COLO829 (cell line): ENCODE results near the gene ODF2.

Source experiments
- DNase-seq: peaks from one replicate; pipeline ENCODE4 v3.0.0; 2012; ENCODE audit warnings: low spot score

ODF2 gene

DNA sequence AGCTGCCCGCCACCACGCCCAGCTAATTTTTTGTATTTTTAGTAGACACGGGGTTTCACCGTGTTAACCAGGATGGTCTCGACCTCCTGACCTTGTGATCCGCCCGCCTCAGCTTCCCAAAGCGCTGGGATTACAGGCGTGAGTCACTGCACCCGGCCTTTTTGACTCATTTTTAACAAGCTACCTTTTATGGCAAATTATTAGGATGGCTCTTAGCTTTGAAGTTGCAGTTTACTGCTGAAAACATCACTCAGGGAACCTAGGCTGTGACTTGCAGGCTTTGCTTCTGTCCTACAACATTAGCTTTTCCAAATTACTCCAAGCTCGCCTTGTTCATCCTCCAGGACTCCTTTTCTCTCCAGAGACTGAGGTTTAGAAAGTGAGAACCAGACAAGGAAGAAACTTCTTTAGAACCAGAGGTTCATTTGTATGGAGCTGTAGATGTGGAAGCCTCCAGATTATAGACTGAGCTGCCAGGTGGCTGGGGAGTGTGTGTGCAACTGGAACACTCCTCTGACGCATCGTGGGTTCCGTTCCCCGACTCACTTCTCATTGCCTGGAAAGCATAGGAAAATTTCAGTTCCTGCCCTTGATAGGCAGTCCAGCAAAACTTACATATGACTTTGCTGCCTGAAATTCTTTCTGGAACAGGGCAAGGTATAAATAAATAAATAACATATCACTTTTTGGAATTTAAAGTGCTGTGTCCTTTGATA lies 72.8 kb downstream of the ODF2 start:
- no peak for DNase-seq

- no peak for DNase-seq
Measured at GRCh38 chr9:128529191-128529590, 73.4 kb downstream of the ODF2 start.

DNA sequence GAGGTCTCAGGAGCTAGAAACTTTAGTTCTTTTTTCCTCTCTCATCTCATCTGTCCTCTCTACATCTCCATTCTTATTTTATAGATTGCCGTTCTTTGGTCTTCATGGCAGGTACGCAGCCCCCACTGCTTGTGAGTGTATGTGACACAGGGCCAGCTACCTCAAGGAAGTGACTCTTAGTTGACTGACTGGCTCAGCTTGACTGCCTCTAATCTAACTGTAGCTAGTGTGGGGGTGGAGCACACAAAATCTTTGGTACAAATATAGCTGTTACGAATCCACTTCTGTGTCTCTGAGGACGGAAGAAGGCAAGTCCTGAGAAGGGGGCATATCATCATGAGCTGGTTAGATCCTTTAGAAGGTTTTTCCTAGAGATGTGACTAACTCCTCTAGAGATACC lies 76.8 kb downstream of the ODF2 start:
- DNase-seq: no peak

GRCh38 chr9:128540634-128541360 lies 85.0 kb downstream of the ODF2 start:
- DNase-seq: no peak

DNA sequence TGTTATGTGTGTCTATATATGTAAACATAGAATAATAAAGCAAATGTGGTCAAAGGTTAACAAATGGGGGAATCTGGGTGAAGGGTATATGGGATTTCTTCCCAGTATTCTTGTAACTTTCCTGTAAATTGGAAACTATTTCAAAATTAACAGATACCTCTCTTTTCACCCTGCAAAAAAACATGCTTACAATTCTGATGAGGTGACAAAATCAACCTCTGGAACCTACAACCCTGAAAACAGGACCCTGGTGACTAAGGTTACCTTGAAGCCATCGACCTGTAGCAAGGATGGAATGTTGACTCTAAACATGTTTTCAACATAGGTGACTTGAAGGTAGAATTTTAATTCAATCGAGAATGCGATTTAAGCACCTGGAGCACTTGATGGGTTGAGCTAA lies 90.7 kb downstream of the ODF2 start:
- no peak for DNase-seq

DNA sequence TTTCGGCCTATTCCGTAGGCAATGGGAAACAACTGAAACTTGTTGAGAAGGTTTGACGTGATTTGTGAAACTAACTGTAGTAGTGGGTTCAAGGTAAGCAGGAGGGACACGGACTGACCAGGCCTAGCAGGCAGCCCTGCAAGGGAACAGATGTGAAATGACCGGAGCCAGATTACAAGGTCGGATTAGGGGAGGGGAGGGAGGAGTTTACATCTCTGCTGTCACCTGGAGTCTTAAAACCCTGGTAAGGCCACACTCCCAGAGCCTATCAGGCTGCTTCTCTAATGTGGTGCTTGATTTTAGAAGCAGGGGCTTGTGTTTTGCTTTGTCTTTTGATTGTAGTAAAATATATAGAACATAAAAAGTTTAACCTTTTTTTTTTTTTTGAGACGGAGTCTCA lies 93.1 kb downstream of the ODF2 start:
- no peak for DNase-seq

DNA sequence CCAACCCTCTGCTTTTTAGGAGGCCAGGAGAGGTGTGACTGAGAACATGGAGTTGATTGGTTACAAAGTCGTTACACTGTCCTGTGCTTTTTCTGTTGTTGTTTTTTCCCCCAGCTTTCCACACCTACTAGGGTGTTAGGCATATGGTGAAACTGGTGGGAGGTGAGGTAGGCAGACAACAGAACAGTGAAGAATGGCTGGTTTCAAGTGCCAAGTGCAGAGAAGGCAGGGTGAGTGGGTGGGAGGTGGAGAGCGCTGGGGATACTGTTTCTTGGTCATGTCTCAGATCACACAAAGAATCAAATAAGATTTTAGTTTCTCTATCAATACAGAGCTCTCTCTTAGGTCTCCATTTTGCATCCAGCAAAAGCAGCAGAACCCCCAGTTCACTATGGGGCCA lies 94.4 kb downstream of the ODF2 start:
- no peak for DNase-seq
